Measurements from ENCODE around the gene MCM7. TPM values are rescaled to one million over a fixed set of nuclear protein-coding genes. Genes with fewer than 3 reads are reported as not detected.

The MCM7 gene
- total RNA-seq, 1 donor from 2014 or later = 244 TPM

DNA sequence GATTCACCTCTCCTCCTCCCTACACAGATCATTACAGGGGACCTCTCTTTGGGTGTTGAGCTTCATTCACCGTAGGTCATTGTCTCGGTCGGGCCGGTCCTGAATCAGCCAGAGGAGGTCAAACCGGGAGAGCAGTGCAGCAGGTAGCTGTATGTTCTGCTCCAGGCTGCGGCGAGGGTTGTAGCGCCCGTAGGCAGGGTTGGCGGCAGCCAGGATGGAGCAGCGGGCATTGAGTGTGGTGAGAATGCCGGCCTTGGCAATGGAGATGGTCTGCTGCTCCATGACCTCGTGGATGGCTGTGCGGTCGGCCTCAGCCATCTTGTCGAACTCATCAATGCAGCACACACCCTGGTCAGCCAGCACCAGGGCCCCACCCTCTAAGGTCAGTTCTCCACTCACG is 5.5 kb downstream of the MCM7 start:
- Mint-ChIP-seq H3K36me3 (peaks cover 49% of the 10 kb centered on the region), H3K27me3 (no peaks in the 10 kb centered on the region), H3K9me3 (no peaks in the 10 kb centered on the region), H3K4me1 (ENCODE audit: unreplicated experiment) (peaks cover 40% of the 10 kb centered on the region), H3K27ac (peak overlapping the region; percentile 58), H3K4me3 (no peak overlapping the region)
- no peak for DNase-seq (ENCODE audit: extremely low spot score, unreplicated experiment)
- TF ChIP-seq CTCF (conservative IDR thresholded peaks at IDR 0.05) = no peak

DNA sequence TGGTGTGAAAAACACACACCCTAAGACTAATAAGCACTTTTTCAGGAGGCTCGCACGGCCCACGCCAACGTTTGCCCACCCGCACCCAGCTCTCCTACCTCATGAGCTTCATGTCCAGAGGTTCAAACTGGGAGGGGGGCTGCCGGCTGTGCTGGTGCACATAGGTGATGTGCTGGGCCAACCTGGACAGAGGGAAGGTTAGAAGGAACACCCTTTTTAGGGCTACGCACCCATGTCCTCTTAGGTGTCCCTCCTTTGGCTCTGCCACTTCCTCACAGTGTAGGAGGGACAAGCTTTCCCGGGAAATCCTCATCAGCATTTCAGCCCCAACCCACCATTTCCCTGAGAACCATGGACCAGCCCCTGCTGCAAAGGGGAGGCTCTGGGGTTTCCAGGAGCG is 5.9 kb downstream of the MCM7 start:
- Mint-ChIP-seq H3K27me3 (no peaks in the 10 kb centered on the region), H3K27ac (peak overlapping the region; percentile 58), H3K9me3 (no peaks in the 10 kb centered on the region), H3K4me3 (no peak overlapping the region), H3K4me1 (ENCODE audit: unreplicated experiment) (peaks cover 40% of the 10 kb centered on the region), H3K36me3 (peaks cover 49% of the 10 kb centered on the region)
- no peak for TF ChIP-seq CTCF (conservative IDR thresholded peaks at IDR 0.05)
- DNase-seq (ENCODE audit: extremely low spot score, unreplicated experiment) = no peak

GRCh38 chr7:100093925-100094486 is 7.2 kb downstream of the MCM7 start:
- Mint-ChIP-seq H3K27me3 (no peaks in the 10 kb centered on the region), H3K27ac (peak overlapping the region; percentile 56), H3K4me1 (ENCODE audit: unreplicated experiment) (peaks cover 37% of the 10 kb centered on the region), H3K36me3 (peaks cover 42% of the 10 kb centered on the region), H3K9me3 (no peaks in the 10 kb centered on the region), H3K4me3 (no peak overlapping the region)
- DNase-seq (ENCODE audit: extremely low spot score, unreplicated experiment) = no peak
- no peak for TF ChIP-seq CTCF (conservative IDR thresholded peaks at IDR 0.05)

- no peak for DNase-seq (ENCODE audit: extremely low spot score, unreplicated experiment)
- Mint-ChIP-seq H3K9me3 (no peaks in the 10 kb centered on the region), H3K27ac (peak overlapping the region; percentile 56), H3K4me1 (ENCODE audit: unreplicated experiment) (peaks cover 32% of the 10 kb centered on the region), H3K4me3 (no peak overlapping the region), H3K27me3 (no peaks in the 10 kb centered on the region), H3K36me3 (peaks cover 37% of the 10 kb centered on the region)
- TF ChIP-seq CTCF (conservative IDR thresholded peaks at IDR 0.05) = no peak
Measured at GRCh38 chr7:100093498-100093897, 7.7 kb downstream of the MCM7 start.

DNA sequence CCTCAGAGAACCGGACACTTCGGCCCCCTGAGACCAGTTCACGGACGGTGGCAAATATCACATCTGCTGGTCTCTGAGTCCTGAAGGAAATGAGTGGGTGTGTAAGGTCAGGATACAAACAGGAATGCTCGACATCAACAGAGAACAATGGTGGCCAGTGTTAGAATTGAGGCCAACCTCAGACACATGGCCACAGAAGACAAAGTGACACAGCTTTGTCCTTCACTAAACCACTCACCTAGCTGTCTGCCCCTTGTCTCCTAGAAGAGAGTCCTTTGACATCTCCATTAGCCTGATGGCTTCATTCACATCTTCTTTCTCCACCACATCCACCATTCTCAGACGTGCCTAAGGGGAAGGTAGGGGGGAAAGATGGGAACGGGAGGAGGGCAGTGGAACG is 8.1 kb downstream of the MCM7 start:
- no peak for TF ChIP-seq CTCF (conservative IDR thresholded peaks at IDR 0.05)
- Mint-ChIP-seq H3K4me1 (ENCODE audit: unreplicated experiment) (peaks cover 30% of the 10 kb centered on the region), H3K4me3 (peak overlapping the region; percentile 31), H3K9me3 (no peaks in the 10 kb centered on the region), H3K27ac (peak overlapping the region; percentile 56), H3K27me3 (no peaks in the 10 kb centered on the region), H3K36me3 (peaks cover 33% of the 10 kb centered on the region)
- DNase-seq (ENCODE audit: extremely low spot score, unreplicated experiment) = no peak

All from type B pancreatic cell (in vitro differentiated cells).